A549 treated with ZK216348 at 1 μM for 4 hours (cell line): ENCODE results near the gene GABRR1. TPM values are rescaled to one million over a fixed set of nuclear protein-coding genes. Genes with fewer than 3 reads are reported as not detected.

Experiments used
- total RNA-seq: library from RNA; stranded (reverse); fragments of 200-300 nt; extraction: Qiagen RNA extraction; gene quantifications from 5 replicates; pipeline ENCODE4 v1.2.3, GENCODE V29; 2022; ENCODE audit warnings: low read depth

Gene GABRR1
- not detected in 5 replicates for total RNA-seq

DNA sequence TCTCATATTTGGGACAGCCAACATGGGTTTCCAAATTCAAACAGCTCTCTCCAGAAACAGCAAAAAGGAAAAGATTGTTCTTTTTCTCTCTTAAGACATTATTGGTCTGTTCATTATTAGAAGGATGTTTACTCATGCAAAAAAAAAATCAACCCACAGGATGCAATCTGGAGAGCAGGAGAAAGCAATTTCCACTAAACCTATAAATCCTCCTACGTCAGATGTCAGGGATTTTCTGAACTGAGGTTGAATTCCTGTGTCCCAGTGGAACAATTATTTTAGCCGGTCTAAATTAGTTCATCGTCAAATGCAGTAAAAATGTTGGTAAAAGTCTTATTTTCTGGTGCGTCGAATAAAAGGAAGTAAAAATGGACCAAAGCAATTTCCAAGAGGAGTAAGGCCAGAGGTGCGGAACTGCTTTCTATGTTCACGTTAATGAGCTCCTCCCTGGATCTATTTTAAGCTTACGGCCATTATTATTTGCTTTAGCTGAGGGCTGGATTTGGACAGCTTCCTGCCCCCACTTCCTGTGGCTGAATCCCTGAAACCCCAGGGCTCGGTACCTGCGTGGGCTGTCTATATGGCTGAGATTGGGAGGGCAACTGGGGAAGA lies at the start of gene GABRR1:
Gene GABRR1, minus strand, starts transcription at position 60 of the 612 bp plus-strand sequence. Its CDS starts 36 bp downstream, at position 24.

DNA sequence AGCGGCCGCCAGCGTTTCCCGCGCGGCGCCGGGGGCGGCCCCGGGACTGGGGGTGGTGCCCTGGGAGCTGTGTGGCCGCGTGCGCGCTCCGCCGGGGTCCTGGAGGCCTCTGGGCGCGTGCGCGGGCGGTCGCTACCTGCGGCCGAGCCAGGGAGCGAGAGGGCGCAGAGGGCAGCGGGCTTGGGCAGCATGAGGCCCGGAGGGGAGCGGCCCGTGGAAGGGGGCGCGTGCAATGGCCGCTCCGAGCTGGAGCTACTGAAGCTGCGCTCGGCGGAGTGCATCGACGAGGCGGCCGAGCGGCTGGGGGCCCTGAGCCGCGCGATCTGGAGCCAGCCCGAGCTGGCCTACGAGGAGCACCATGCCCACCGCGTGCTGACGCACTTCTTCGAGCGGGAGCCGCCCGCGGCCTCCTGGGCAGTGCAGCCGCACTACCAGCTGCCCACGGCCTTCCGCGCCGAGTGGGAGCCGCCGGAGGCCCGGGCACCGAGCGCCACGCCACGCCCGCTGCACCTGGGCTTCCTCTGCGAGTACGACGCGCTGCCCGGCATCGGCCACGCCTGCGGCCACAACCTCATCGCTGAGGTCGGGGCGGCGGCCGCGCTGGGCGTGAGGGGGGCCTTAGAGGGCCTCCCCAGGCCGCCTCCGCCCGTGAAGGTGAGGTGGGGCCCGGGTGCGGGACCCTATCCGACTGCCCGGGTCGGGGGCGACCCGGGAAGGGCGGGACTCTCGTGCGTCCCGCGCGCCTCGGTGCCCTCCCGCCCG lies 71.0 kb downstream of the GABRR1 start, which contains the start of gene PM20D2:
Gene PM20D2, plus strand, starts transcription at position 100 of the 762 bp plus-strand sequence. Its CDS starts 90 bp downstream, at position 190.

Other genes starting within 250 kb of the GABRR1 start
- 15.2 to 45.6 TPM (median 32.4 TPM) in 5 replicates for gene PNRC1, start 136.6 kb downstream of the GABRR1 start, total RNA-seq
- 0.75 to 1.9 TPM (median 1.0 TPM) in 5 replicates for gene SRSF12, start 99.3 kb downstream of the GABRR1 start, total RNA-seq
- gene PM20D2, start 71.3 kb downstream of the GABRR1 start, total RNA-seq: 7.4 to 15.8 TPM (median 13.9 TPM) in 5 replicates
- 0.09 to 0.21 TPM (median 0.13 TPM) in 4 of 5 replicates, not detected in the other for gene GABRR2, start 97.9 kb upstream of the GABRR1 start, total RNA-seq
- gene UBE2J1, start 135.4 kb upstream of the GABRR1 start, total RNA-seq: 10.4 to 19.9 TPM (median 14.8 TPM) in 5 replicates
- gene RRAGD, start 194.9 kb upstream of the GABRR1 start, total RNA-seq: 2.9 to 5.6 TPM (median 3.7 TPM) in 5 replicates
- gene ANKRD6, start 215.8 kb upstream of the GABRR1 start, total RNA-seq: 1.7 to 2.2 TPM (median 1.9 TPM) in 5 replicates